ENCODE data around the gene SEPTIN7.

The SEPTIN7 gene

GRCh38 chr7:35761871-35762677, 38.8 kb upstream of the SEPTIN7 start:
- ATAC-seq (ENCODE audit: low read depth) = no peak; the same call in 2 of the 3 replicates

DNA sequence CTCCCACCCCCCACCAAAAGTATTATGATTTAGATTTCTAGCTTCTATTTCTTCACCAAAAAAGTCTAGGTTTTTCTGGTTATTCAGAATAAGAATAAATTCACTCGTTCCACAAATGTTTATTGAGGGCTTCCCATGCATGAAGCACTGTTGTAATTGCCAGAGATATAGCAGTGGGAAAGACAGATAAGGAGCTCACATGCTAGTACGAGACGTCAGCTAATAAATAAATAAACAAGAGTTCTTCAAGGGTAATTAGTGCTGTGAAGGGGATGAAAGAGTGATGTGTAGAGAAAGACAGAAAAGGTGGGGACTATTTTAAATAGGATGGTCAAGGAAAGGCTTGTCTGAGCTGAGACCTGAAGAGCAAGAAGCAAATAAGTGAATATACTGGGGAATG, 38.1 kb upstream of the SEPTIN7 start:
- Histone ChIP-seq H3K9me3 (ENCODE audit: severe bottlenecking) (no peaks in the 10 kb centered on the region), H3K4me1 (ENCODE audit: insufficient read depth, poor library complexity, severe bottlenecking) (peaks cover 8% of the 10 kb centered on the region), H3K36me3 (ENCODE audit: low read depth) (no peaks in the 10 kb centered on the region), H3K27me3 (ENCODE audit: insufficient read depth, poor library complexity, severe bottlenecking) (no peaks in the 10 kb centered on the region), H3K27ac (ENCODE audit: poor library complexity, severe bottlenecking) (no peak overlapping the region), H3K4me3 (ENCODE audit: severe bottlenecking) (no peak overlapping the region)
- ATAC-seq (ENCODE audit: low read depth) (no peak), DNase-seq (ENCODE audit: low spot score) (no peak)
- TF ChIP-seq, protein P1, sequence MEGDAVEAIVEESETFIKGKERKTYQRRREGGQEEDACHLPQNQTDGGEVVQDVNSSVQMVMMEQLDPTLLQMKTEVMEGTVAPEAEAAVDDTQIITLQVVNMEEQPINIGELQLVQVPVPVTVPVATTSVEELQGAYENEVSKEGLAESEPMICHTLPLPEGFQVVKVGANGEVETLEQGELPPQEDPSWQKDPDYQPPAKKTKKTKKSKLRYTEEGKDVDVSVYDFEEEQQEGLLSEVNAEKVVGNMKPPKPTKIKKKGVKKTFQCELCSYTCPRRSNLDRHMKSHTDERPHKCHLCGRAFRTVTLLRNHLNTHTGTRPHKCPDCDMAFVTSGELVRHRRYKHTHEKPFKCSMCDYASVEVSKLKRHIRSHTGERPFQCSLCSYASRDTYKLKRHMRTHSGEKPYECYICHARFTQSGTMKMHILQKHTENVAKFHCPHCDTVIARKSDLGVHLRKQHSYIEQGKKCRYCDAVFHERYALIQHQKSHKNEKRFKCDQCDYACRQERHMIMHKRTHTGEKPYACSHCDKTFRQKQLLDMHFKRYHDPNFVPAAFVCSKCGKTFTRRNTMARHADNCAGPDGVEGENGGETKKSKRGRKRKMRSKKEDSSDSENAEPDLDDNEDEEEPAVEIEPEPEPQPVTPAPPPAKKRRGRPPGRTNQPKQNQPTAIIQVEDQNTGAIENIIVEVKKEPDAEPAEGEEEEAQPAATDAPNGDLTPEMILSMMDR (IDR thresholded peaks at IDR 0.05; ENCODE audit: poor library complexity, severe bottlenecking) = no peak

More at GRCh38 chr7:35761871-35762677, 38.8 kb upstream of the SEPTIN7 start:
- Histone ChIP-seq H3K27me3 (ENCODE audit: insufficient read depth, poor library complexity, severe bottlenecking) (no peaks in the 10 kb centered on the region), H3K9me3 (ENCODE audit: severe bottlenecking) (no peaks in the 10 kb centered on the region), H3K36me3 (ENCODE audit: low read depth) (no peaks in the 10 kb centered on the region), H3K27ac (ENCODE audit: poor library complexity, severe bottlenecking) (no peak overlapping the region), H3K4me1 (ENCODE audit: insufficient read depth, poor library complexity, severe bottlenecking) (peaks cover 8% of the 10 kb centered on the region), H3K4me3 (ENCODE audit: severe bottlenecking) (no peak overlapping the region)
- TF ChIP-seq, protein P1 (IDR thresholded peaks at IDR 0.05; ENCODE audit: poor library complexity, severe bottlenecking) = no peak
- DNase-seq (ENCODE audit: low spot score) = no peak

- H3K27ac ChIP-seq (ENCODE audit: poor library complexity, severe bottlenecking) = no peak overlapping the region
- TF ChIP-seq, protein P1 (IDR thresholded peaks at IDR 0.05; ENCODE audit: poor library complexity, severe bottlenecking) = no peak
- no peaks in the 10 kb centered on the region for H3K36me3 ChIP-seq (ENCODE audit: low read depth)
- no peak overlapping the region for H3K4me3 ChIP-seq (ENCODE audit: severe bottlenecking)
- no peaks in the 10 kb centered on the region for H3K27me3 ChIP-seq (ENCODE audit: insufficient read depth, poor library complexity, severe bottlenecking)
- ATAC-seq (ENCODE audit: low read depth) = no peak
- no peak for DNase-seq (ENCODE audit: low spot score)
- no peaks in the 10 kb centered on the region for H3K4me1 ChIP-seq (ENCODE audit: insufficient read depth, poor library complexity, severe bottlenecking)
- no peaks in the 10 kb centered on the region for H3K9me3 ChIP-seq (ENCODE audit: severe bottlenecking)
These were observed 32.5 kb upstream of the SEPTIN7 start for GRCh38 chr7:35768346-35768745.

DNA sequence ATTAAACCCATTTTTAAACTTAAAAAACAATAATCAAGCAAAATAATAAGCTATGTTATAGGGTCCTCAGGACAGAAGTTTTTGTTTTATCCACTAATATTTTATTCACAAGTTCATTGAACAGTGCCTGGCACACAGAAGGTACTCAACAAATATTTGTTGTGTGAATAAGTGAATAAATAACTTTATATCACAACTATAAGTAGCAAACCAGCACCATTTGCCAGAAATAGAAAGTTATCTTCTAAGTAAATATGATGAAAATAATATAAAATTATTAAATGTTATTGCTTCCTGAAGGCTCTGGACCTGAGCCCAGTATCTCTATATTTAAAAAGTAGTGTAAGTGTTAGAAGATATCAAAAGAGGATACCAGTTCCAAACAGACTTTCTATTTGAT, 29.1 kb upstream of the SEPTIN7 start:
- H3K36me3 ChIP-seq (ENCODE audit: low read depth) = no peaks in the 10 kb centered on the region
- no peak overlapping the region for H3K4me3 ChIP-seq (ENCODE audit: severe bottlenecking)
- H3K4me1 ChIP-seq (ENCODE audit: insufficient read depth, poor library complexity, severe bottlenecking) = no peaks in the 10 kb centered on the region
- H3K9me3 ChIP-seq (ENCODE audit: severe bottlenecking) = no peaks in the 10 kb centered on the region
- H3K27ac ChIP-seq (ENCODE audit: poor library complexity, severe bottlenecking) = no peak overlapping the region
- DNase-seq (ENCODE audit: low spot score) = no peak
- no peak for ATAC-seq (ENCODE audit: low read depth)
- no peaks in the 10 kb centered on the region for H3K27me3 ChIP-seq (ENCODE audit: insufficient read depth, poor library complexity, severe bottlenecking)
- TF ChIP-seq, protein P1 (IDR thresholded peaks at IDR 0.05; ENCODE audit: poor library complexity, severe bottlenecking) = no peak

DNA sequence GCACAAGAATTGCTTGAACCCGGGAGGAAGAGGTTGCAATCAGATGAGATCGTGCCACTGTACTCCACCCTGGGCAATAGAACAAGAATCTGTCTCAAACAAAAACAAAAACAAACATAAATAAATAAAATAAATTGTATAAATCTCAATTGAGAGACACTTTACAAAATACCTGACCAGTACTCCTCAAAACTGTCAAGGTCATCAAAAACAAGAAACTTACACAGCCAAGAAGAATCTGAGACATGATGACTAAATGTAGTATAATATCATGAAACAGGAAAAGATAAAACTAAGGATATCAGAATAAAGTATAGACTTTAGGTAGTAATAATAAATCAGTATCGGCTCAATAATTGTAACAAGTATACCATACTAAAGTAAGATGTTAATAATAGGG, 26.9 kb upstream of the SEPTIN7 start:
- no peak overlapping the region for H3K27ac ChIP-seq (ENCODE audit: poor library complexity, severe bottlenecking)
- no peaks in the 10 kb centered on the region for H3K4me1 ChIP-seq (ENCODE audit: insufficient read depth, poor library complexity, severe bottlenecking)
- H3K4me3 ChIP-seq (ENCODE audit: severe bottlenecking) = no peak overlapping the region
- no peaks in the 10 kb centered on the region for H3K9me3 ChIP-seq (ENCODE audit: severe bottlenecking)
- H3K36me3 ChIP-seq (ENCODE audit: low read depth) = no peaks in the 10 kb centered on the region
- ATAC-seq (ENCODE audit: low read depth) (no peak), DNase-seq (ENCODE audit: low spot score) (no peak)
- no peaks in the 10 kb centered on the region for H3K27me3 ChIP-seq (ENCODE audit: insufficient read depth, poor library complexity, severe bottlenecking)
- TF ChIP-seq, protein P1 (IDR thresholded peaks at IDR 0.05; ENCODE audit: poor library complexity, severe bottlenecking) = no peak
